Measurements from ENCODE around the gene TNS4.

The TNS4 gene

GRCh38 chr17:40487371-40488020 is 13.9 kb downstream of the TNS4 start:
- Histone ChIP-seq H3K27me3 (ENCODE audit: control insufficient read depth, insufficient read depth, low read length) (no peaks in the 10 kb centered on the region), H3K27ac (ENCODE audit: low read depth, low read length) (no peak overlapping the region), H3K9ac (ENCODE audit: low read depth, low read length) (no peak overlapping the region), H3K9me3 (ENCODE audit: control insufficient read depth, insufficient read depth, low read length) (no peaks in the 10 kb centered on the region), H3K4me1 (ENCODE audit: control insufficient read depth, insufficient read depth, low read length) (peaks cover 38% of the 10 kb centered on the region), H3K36me3 (ENCODE audit: control insufficient read depth, insufficient read depth, low read length) (no peaks in the 10 kb centered on the region), H3K4me3 (ENCODE audit: low read depth, low read length) (no peak overlapping the region)

GRCh38 chr17:40486522-40487370 is 14.7 kb downstream of the TNS4 start:
- H3K4me1 ChIP-seq (ENCODE audit: control insufficient read depth, insufficient read depth, low read length): peaks cover 38% of the 10 kb centered on the region
- no peaks in the 10 kb centered on the region for H3K27me3 ChIP-seq (ENCODE audit: control insufficient read depth, insufficient read depth, low read length)
- no peak overlapping the region for H3K27ac ChIP-seq (ENCODE audit: low read depth, low read length)
- H3K9ac ChIP-seq (ENCODE audit: low read depth, low read length): no peak overlapping the region
- no peak overlapping the region for H3K4me3 ChIP-seq (ENCODE audit: low read depth, low read length)
- H3K9me3 ChIP-seq (ENCODE audit: control insufficient read depth, insufficient read depth, low read length): no peaks in the 10 kb centered on the region
- no peaks in the 10 kb centered on the region for H3K36me3 ChIP-seq (ENCODE audit: control insufficient read depth, insufficient read depth, low read length)

- Histone ChIP-seq H3K36me3 (ENCODE audit: control insufficient read depth, insufficient read depth, low read length) (no peaks in the 10 kb centered on the region), H3K9ac (ENCODE audit: low read depth, low read length) (no peak overlapping the region), H3K9me3 (ENCODE audit: control insufficient read depth, insufficient read depth, low read length) (no peaks in the 10 kb centered on the region), H3K27ac (ENCODE audit: low read depth, low read length) (peak overlapping the region; percentile 13), H3K4me3 (ENCODE audit: low read depth, low read length) (no peak overlapping the region), H3K4me1 (ENCODE audit: control insufficient read depth, insufficient read depth, low read length) (peaks cover 33% of the 10 kb centered on the region), H3K27me3 (ENCODE audit: control insufficient read depth, insufficient read depth, low read length) (no peaks in the 10 kb centered on the region)
Observed at GRCh38 chr17:40485851-40486521, 15.4 kb downstream of the TNS4 start.

- peaks cover 27% of the 10 kb centered on the region for H3K4me1 ChIP-seq (ENCODE audit: control insufficient read depth, insufficient read depth, low read length)
Observed at GRCh38 chr17:40484973-40485530, 16.4 kb downstream of the TNS4 start.

GRCh38 chr17:40484285-40484972 is 17.0 kb downstream of the TNS4 start:
- Histone ChIP-seq H3K4me3 (ENCODE audit: low read depth, low read length) (no peak overlapping the region), H3K9me3 (ENCODE audit: control insufficient read depth, insufficient read depth, low read length) (no peaks in the 10 kb centered on the region), H3K27me3 (ENCODE audit: control insufficient read depth, insufficient read depth, low read length) (no peaks in the 10 kb centered on the region), H3K9ac (ENCODE audit: low read depth, low read length) (no peak overlapping the region), H3K27ac (ENCODE audit: low read depth, low read length) (peak overlapping the region; percentile 7), H3K36me3 (ENCODE audit: control insufficient read depth, insufficient read depth, low read length) (no peaks in the 10 kb centered on the region), H3K4me1 (ENCODE audit: control insufficient read depth, insufficient read depth, low read length) (peaks cover 22% of the 10 kb centered on the region)

More at GRCh38 chr17:40484973-40485530, 16.4 kb downstream of the TNS4 start:
- Histone ChIP-seq H3K27ac (ENCODE audit: low read depth, low read length) (no peak overlapping the region), H3K9me3 (ENCODE audit: control insufficient read depth, insufficient read depth, low read length) (no peaks in the 10 kb centered on the region), H3K27me3 (ENCODE audit: control insufficient read depth, insufficient read depth, low read length) (no peaks in the 10 kb centered on the region), H3K36me3 (ENCODE audit: control insufficient read depth, insufficient read depth, low read length) (no peaks in the 10 kb centered on the region), H3K4me3 (ENCODE audit: low read depth, low read length) (no peak overlapping the region), H3K9ac (ENCODE audit: low read depth, low read length) (no peak overlapping the region)

- no peak overlapping the region for H3K27ac ChIP-seq (ENCODE audit: low read depth, low read length)
- H3K4me3 ChIP-seq (ENCODE audit: low read depth, low read length): no peak overlapping the region
- no peaks in the 10 kb centered on the region for H3K9me3 ChIP-seq (ENCODE audit: control insufficient read depth, insufficient read depth, low read length)
- H3K9ac ChIP-seq (ENCODE audit: low read depth, low read length): no peak overlapping the region
- no peaks in the 10 kb centered on the region for H3K27me3 ChIP-seq (ENCODE audit: control insufficient read depth, insufficient read depth, low read length)
- H3K36me3 ChIP-seq (ENCODE audit: control insufficient read depth, insufficient read depth, low read length): no peaks in the 10 kb centered on the region
- H3K4me1 ChIP-seq (ENCODE audit: control insufficient read depth, insufficient read depth, low read length): peaks cover 16% of the 10 kb centered on the region
Observed at GRCh38 chr17:40483679-40484078, 17.7 kb downstream of the TNS4 start.

- H3K9ac ChIP-seq (ENCODE audit: low read depth, low read length): no peak overlapping the region
- H3K27ac ChIP-seq (ENCODE audit: low read depth, low read length): no peak overlapping the region
Observed at GRCh38 chr17:40482722-40483121, 18.7 kb downstream of the TNS4 start.

GRCh38 chr17:40481106-40481505 is 20.3 kb downstream of the TNS4 start:
- H3K27me3 ChIP-seq (ENCODE audit: control insufficient read depth, insufficient read depth, low read length): no peaks in the 10 kb centered on the region
- no peak overlapping the region for H3K9ac ChIP-seq (ENCODE audit: low read depth, low read length)
- H3K4me1 ChIP-seq (ENCODE audit: control insufficient read depth, insufficient read depth, low read length): peaks cover 9% of the 10 kb centered on the region; the same call in 1 of the 2 replicates
- H3K4me3 ChIP-seq (ENCODE audit: low read depth, low read length): no peak overlapping the region
- H3K36me3 ChIP-seq (ENCODE audit: control insufficient read depth, insufficient read depth, low read length): no peaks in the 10 kb centered on the region
- peak overlapping the region; percentile 24 for H3K27ac ChIP-seq (ENCODE audit: low read depth, low read length)
- no peaks in the 10 kb centered on the region for H3K9me3 ChIP-seq (ENCODE audit: control insufficient read depth, insufficient read depth, low read length)

More at GRCh38 chr17:40482722-40483121, 18.7 kb downstream of the TNS4 start:
- Histone ChIP-seq H3K36me3 (ENCODE audit: control insufficient read depth, insufficient read depth, low read length) (no peaks in the 10 kb centered on the region), H3K4me3 (ENCODE audit: low read depth, low read length) (no peak overlapping the region), H3K4me1 (ENCODE audit: control insufficient read depth, insufficient read depth, low read length) (peaks cover 16% of the 10 kb centered on the region), H3K9me3 (ENCODE audit: control insufficient read depth, insufficient read depth, low read length) (no peaks in the 10 kb centered on the region), H3K27me3 (ENCODE audit: control insufficient read depth, insufficient read depth, low read length) (no peaks in the 10 kb centered on the region)

- no peaks in the 10 kb centered on the region for H3K9me3 ChIP-seq (ENCODE audit: control insufficient read depth, insufficient read depth, low read length)
- H3K9ac ChIP-seq (ENCODE audit: low read depth, low read length): no peak overlapping the region
Observed at GRCh38 chr17:40480501-40481003, 20.9 kb downstream of the TNS4 start.

GRCh38 chr17:40479754-40480480 is 21.5 kb downstream of the TNS4 start:
- Histone ChIP-seq H3K4me3 (ENCODE audit: low read depth, low read length) (no peak overlapping the region), H3K27ac (ENCODE audit: low read depth, low read length) (no peak overlapping the region), H3K9ac (ENCODE audit: low read depth, low read length) (no peak overlapping the region), H3K36me3 (ENCODE audit: control insufficient read depth, insufficient read depth, low read length) (no peaks in the 10 kb centered on the region), H3K4me1 (ENCODE audit: control insufficient read depth, insufficient read depth, low read length) (peaks cover 13% of the 10 kb centered on the region), H3K9me3 (ENCODE audit: control insufficient read depth, insufficient read depth, low read length) (no peaks in the 10 kb centered on the region), H3K27me3 (ENCODE audit: control insufficient read depth, insufficient read depth, low read length) (no peaks in the 10 kb centered on the region)

More at GRCh38 chr17:40480501-40481003, 20.9 kb downstream of the TNS4 start:
- Histone ChIP-seq H3K36me3 (ENCODE audit: control insufficient read depth, insufficient read depth, low read length) (no peaks in the 10 kb centered on the region), H3K4me3 (ENCODE audit: low read depth, low read length) (no peak overlapping the region), H3K4me1 (ENCODE audit: control insufficient read depth, insufficient read depth, low read length) (peaks cover 11% of the 10 kb centered on the region), H3K27ac (ENCODE audit: low read depth, low read length) (no peak overlapping the region), H3K27me3 (ENCODE audit: control insufficient read depth, insufficient read depth, low read length) (no peaks in the 10 kb centered on the region)

Data from HUES48 (cell line).